Activated T-helper 1 cell treated with anti-CD3 and anti-CD28 coated beads, Interleukin-12 subunit alpha, Interleukin-12 subunit beta, Interleukin-2, Interleukin-4 antibody, amounts not matched to agents 30 ng/mL and 10 ng/mL and 1 ng/mL, durations not matched to agents 14 hours and 24 hours and 36 hours (primary cell): ENCODE measurements around the gene NR2E1. TPM values are rescaled to one million over a fixed set of nuclear protein-coding genes. Genes with fewer than 3 reads are reported as not detected.

ENCODE experiments used
- DNase-seq: peaks from one replicate; pipeline ENCODE4 v3.0.0; 2021; ENCODE audit warnings: low spot score
- H3K27ac Mint-ChIP-seq: one replicate; pipeline ENCODE4 v1.8.0; 2021; ENCODE audit warnings: mild to moderate bottlenecking, mixed read lengths
- H3K27me3 Mint-ChIP-seq: one replicate; pipeline ENCODE4 v1.8.0; 2022; ENCODE audit warnings: mild to moderate bottlenecking, moderate library complexity, mixed read lengths; ENCODE audit not compliant: insufficient read depth
- H3K36me3 Mint-ChIP-seq: one replicate; pipeline ENCODE4 v1.8.0; 2021; ENCODE audit warnings: low read depth, mixed read lengths
- H3K4me1 Mint-ChIP-seq: one replicate; pipeline ENCODE4 v1.8.0; 2021; ENCODE audit warnings: low read depth, mixed read lengths
- H3K4me3 Mint-ChIP-seq: one replicate; pipeline ENCODE4 v1.8.0; 2021; ENCODE audit warnings: mild to moderate bottlenecking, moderate library complexity, mixed read lengths
- H3K9me3 Mint-ChIP-seq: one replicate; pipeline ENCODE4 v1.8.0; 2021; ENCODE audit warnings: mixed read lengths
- intact Hi-C: fragments of 100-400 bp; cut with micrococcal nuclease; formaldehyde crosslinking; loops from one replicate; pipeline ENCODE4 v1.15.1; 2024
- total RNA-seq: library from RNA; stranded (reverse); gene quantifications from 2 replicates; pipeline ENCODE4 v1.2.3, GENCODE V29; 2022

The NR2E1 gene
- total RNA-seq, 1 donor from 2014 or later, result not detected

DNA sequence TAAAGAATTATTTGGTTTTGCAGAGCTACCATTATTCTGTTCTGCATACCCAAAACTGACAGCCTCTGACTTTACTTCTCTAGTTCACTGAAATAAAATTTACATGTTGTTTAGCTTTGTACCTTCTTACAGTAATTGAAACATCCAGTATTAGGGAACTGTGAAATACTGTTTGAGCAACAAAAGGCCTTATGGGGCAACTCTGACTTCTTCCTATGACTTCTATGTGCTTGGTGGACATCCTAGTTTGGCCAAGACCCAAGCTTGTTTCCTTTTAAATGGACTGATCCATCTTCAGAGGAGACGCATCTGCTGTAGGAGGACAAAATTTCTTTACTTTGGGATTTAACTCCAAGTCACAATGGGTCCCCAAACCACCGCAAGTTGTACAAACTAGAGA, 44.7 kb downstream of the NR2E1 start:
- no peak for DNase-seq
- H3K27ac Mint-ChIP-seq, result no peak overlapping the region
- H3K9me3 Mint-ChIP-seq, result no peaks in the 10 kb centered on the region
- intact Hi-C loops, result no loop called here
- H3K4me1 Mint-ChIP-seq, result no peaks in the 10 kb centered on the region
- H3K27me3 Mint-ChIP-seq, result no peaks in the 10 kb centered on the region
- peaks cover 24% of the 10 kb centered on the region for H3K36me3 Mint-ChIP-seq
- no peak overlapping the region for H3K4me3 Mint-ChIP-seq

GRCh38 chr6:108211671-108212070, 45.8 kb downstream of the NR2E1 start:
- H3K27ac Mint-ChIP-seq, result no peak overlapping the region
- no peak overlapping the region for H3K4me3 Mint-ChIP-seq
- intact Hi-C loops, result no loop called here
- H3K4me1 Mint-ChIP-seq, result no peaks in the 10 kb centered on the region
- no peak for DNase-seq
- H3K27me3 Mint-ChIP-seq, result no peaks in the 10 kb centered on the region
- H3K9me3 Mint-ChIP-seq, result no peaks in the 10 kb centered on the region
- peaks cover 22% of the 10 kb centered on the region for H3K36me3 Mint-ChIP-seq

GRCh38 chr6:108222064-108222463, 56.2 kb downstream of the NR2E1 start:
- Mint-ChIP-seq H3K4me3 (no peak overlapping the region), H3K4me1 (peaks cover 13% of the 10 kb centered on the region), H3K27me3 (no peaks in the 10 kb centered on the region), H3K9me3 (no peaks in the 10 kb centered on the region), H3K27ac (peak overlapping the region; percentile 9), H3K36me3 (peaks cover 22% of the 10 kb centered on the region)
- DNase-seq, result no peak
- intact Hi-C loops, result no loop called here

DNA sequence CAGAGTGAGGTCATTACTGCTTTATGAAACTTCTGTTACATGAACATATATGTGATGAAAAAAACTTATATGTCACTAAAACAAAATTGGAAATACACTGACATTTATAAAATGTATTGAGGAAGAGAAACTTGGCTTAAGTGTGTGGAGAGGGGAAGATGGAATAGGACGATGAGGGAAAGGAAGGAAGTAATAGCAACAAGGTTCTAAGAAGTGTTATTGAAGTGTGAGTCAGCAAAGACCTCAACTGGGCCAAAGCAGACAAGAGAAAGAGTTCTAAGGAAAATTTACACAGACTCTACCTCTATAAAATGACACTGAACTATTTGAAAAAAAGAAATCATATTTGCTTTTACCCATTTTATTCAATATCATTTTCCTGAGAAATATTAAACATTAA, 56.7 kb downstream of the NR2E1 start:
- Mint-ChIP-seq H3K27ac (peak overlapping the region; percentile 9), H3K4me1 (peaks cover 13% of the 10 kb centered on the region), H3K27me3 (no peaks in the 10 kb centered on the region), H3K9me3 (no peaks in the 10 kb centered on the region), H3K36me3 (peaks cover 24% of the 10 kb centered on the region), H3K4me3 (no peak overlapping the region)
- no peak for DNase-seq
- intact Hi-C loops, result no loop called here

- Mint-ChIP-seq H3K4me3 (no peak overlapping the region), H3K27me3 (no peaks in the 10 kb centered on the region), H3K4me1 (peaks cover 8% of the 10 kb centered on the region), H3K27ac (no peak overlapping the region), H3K9me3 (no peaks in the 10 kb centered on the region), H3K36me3 (peaks cover 9% of the 10 kb centered on the region)
- no peak for DNase-seq
- intact Hi-C loops, result no loop called here
Observed at GRCh38 chr6:108227290-108227689, 61.5 kb downstream of the NR2E1 start.

DNA sequence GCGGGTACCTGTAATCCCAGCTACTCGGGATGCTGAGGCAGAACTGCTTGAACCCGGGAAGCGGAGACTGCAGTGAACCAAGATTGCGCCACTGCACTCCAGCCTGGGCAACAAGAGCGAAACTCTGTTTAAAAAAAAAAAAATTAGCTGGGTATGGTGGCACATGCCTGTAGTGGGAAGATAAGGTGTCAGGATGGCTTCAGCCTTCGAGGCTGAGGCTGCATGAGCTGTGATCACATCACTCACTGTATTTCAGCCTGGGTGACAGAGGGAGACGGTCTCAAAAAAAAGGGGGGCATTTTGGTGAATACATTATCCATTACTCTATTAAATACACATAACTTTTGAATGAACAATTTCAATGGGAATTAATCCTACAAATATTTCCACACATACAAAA, 62.6 kb downstream of the NR2E1 start:
- DNase-seq, result no peak
- H3K4me1 Mint-ChIP-seq, result no peaks in the 10 kb centered on the region
- peaks cover 5% of the 10 kb centered on the region for H3K36me3 Mint-ChIP-seq
- H3K9me3 Mint-ChIP-seq, result no peaks in the 10 kb centered on the region
- intact Hi-C loops, result no loop called here
- no peak overlapping the region for H3K27ac Mint-ChIP-seq
- no peak overlapping the region for H3K4me3 Mint-ChIP-seq
- H3K27me3 Mint-ChIP-seq, result no peaks in the 10 kb centered on the region

GRCh38 chr6:108235127-108235526, 69.3 kb downstream of the NR2E1 start:
- H3K4me3 Mint-ChIP-seq, result no peak overlapping the region
- DNase-seq, result no peak
- intact Hi-C loops, result no loop called here
- H3K9me3 Mint-ChIP-seq, result no peaks in the 10 kb centered on the region
- no peak overlapping the region for H3K27ac Mint-ChIP-seq
- H3K36me3 Mint-ChIP-seq, result peaks cover 9% of the 10 kb centered on the region
- H3K27me3 Mint-ChIP-seq, result no peaks in the 10 kb centered on the region
- no peaks in the 10 kb centered on the region for H3K4me1 Mint-ChIP-seq

- H3K4me1 Mint-ChIP-seq, result peaks cover 3% of the 10 kb centered on the region
- H3K27me3 Mint-ChIP-seq, result no peaks in the 10 kb centered on the region
- H3K9me3 Mint-ChIP-seq, result peaks cover 1% of the 10 kb centered on the region
- no peak overlapping the region for H3K4me3 Mint-ChIP-seq
- intact Hi-C loops, result no loop called here
- DNase-seq, result no peak
- no peak overlapping the region for H3K27ac Mint-ChIP-seq
- H3K36me3 Mint-ChIP-seq, result peaks cover 16% of the 10 kb centered on the region
Observed at GRCh38 chr6:108236791-108237190, 71.0 kb downstream of the NR2E1 start.

- H3K9me3 Mint-ChIP-seq, result peaks cover 12% of the 10 kb centered on the region
- H3K27me3 Mint-ChIP-seq, result no peaks in the 10 kb centered on the region
- intact Hi-C loops, result no loop called here
- H3K36me3 Mint-ChIP-seq, result peaks cover 26% of the 10 kb centered on the region
- no peak for DNase-seq
- H3K4me1 Mint-ChIP-seq, result peaks cover 14% of the 10 kb centered on the region
- H3K4me3 Mint-ChIP-seq, result no peak overlapping the region
- H3K27ac Mint-ChIP-seq, result no peak overlapping the region
Observed at GRCh38 chr6:108238322-108238721, 72.5 kb downstream of the NR2E1 start.

Other genes with a start within 250 kb of the NR2E1 start
- gene SEC63, start 207.8 kb upstream of the NR2E1 start, total RNA-seq, result 87.1 and 90.7 TPM in 2 replicates
- 19.9 and 22.5 TPM in 2 replicates for gene OSTM1, start 91.3 kb upstream of the NR2E1 start, total RNA-seq
- gene SNX3, start 95.0 kb downstream of the NR2E1 start, total RNA-seq, result 68.5 and 72.5 TPM in 2 replicates
- 4.3 and 6.0 TPM in 2 replicates for gene AFG1L, start 129.0 kb downstream of the NR2E1 start, total RNA-seq